ENCODE results near the gene ALK. TPM values are rescaled to one million over a fixed set of nuclear protein-coding genes. Genes with fewer than 3 reads are reported as not detected.

ALK gene
- total RNA-seq, 1 experiment from 2014 or later: not detected

- Histone ChIP-seq H3K27me3 (ENCODE audit: insufficient read depth, low read length) (no peaks in the 10 kb centered on the region), H3K79me1 (ENCODE audit: insufficient read depth, low read depth, low read length, poor library complexity, severe bottlenecking) (no peaks in the 10 kb centered on the region), H2BK20ac (ENCODE audit: low read depth, low read length, poor library complexity, severe bottlenecking) (no peak overlapping the region), H3K9ac (ENCODE audit: extremely low read depth, insufficient read length, low read length) (no peak overlapping the region), H3T11ph (ENCODE audit: low read length) (no peak overlapping the region), H3K4me2 (ENCODE audit: insufficient read depth, insufficient read length, low read length) (no peak overlapping the region), H2AFZ (ENCODE audit: low read length) (no peak overlapping the region), H3K4me1 (ENCODE audit: insufficient read depth, low read length) (no peaks in the 10 kb centered on the region), H2BK12ac (ENCODE audit: insufficient read length, low read depth, low read length) (no peak overlapping the region), H2AK5ac (ENCODE audit: insufficient read length, low read length) (no peak overlapping the region), H4K20me1 (ENCODE audit: control insufficient read depth, insufficient read depth, insufficient read length) (no peaks in the 10 kb centered on the region), H3K56ac (ENCODE audit: insufficient read length, low read depth, low read length) (no peak overlapping the region), H2BK5ac (ENCODE audit: insufficient read length, low read length) (no peak overlapping the region), H3K23me2 (ENCODE audit: insufficient read length, low read depth, low read length, poor library complexity, severe bottlenecking) (no peaks in the 10 kb centered on the region), H3K27ac (ENCODE audit: insufficient read length, low read depth, low read length) (no peak overlapping the region), H4K91ac (ENCODE audit: insufficient read length, low read depth, low read length) (no peak overlapping the region), H4K8ac (replicated peaks; ENCODE audit: insufficient read length, low read depth, low read length) (no peak overlapping the region), H4K5ac (ENCODE audit: insufficient read length, low read depth, low read length) (no peak overlapping the region), H3K4ac (ENCODE audit: low read depth, low read length) (no peak overlapping the region), H3K79me2 (ENCODE audit: insufficient read depth, low read length) (no peaks in the 10 kb centered on the region), H3K18ac (ENCODE audit: insufficient read length, low read depth, low read length) (no peak overlapping the region), H3K23ac (ENCODE audit: insufficient read length, low read depth, low read length) (no peak overlapping the region), H2BK120ac (ENCODE audit: low read depth, low read length, poor library complexity, severe bottlenecking) (no peak overlapping the region), H3K9me3 (ENCODE audit: control insufficient read depth, low read depth, low read length) (no peaks in the 10 kb centered on the region), H3K14ac (ENCODE audit: insufficient read depth, low read length) (no peak overlapping the region), H2BK15ac (ENCODE audit: low read depth, low read length) (no peak overlapping the region)
- DNase-seq: no peak
- no peaks in the 10 kb centered on the region for H3K36me3 Mint-ChIP-seq (ENCODE audit: insufficient read depth in 1 of 3, low read depth in 3 of 3)
- WGBS (ENCODE audit: extremely low coverage, insufficient read length, low lambda C conversion rate): no CpG with 5 or more reads among the region's 7 CpGs
- no peak overlapping the region; a peak in 1 of 7 replicates for H3K27ac Mint-ChIP-seq
- no peaks in the 10 kb centered on the region; a peak in 1 of 4 replicates for H3K4me1 Mint-ChIP-seq
- H3K27me3 Mint-ChIP-seq (ENCODE audit: low read depth): peaks cover 1% of the 10 kb centered on the region; the same call in 1 of the 2 replicates
- no peak for TF ChIP-seq CTCF (conservative IDR thresholded peaks at IDR 0.05)
- H3K4me3 Mint-ChIP-seq: no peak overlapping the region
- H3K9me3 Mint-ChIP-seq: no peaks in the 10 kb centered on the region; a peak in 1 of 5 replicates
These were observed 70.6 kb downstream of the ALK start for GRCh38 chr2:29850794-29851193.
